Psoas muscle (tissue), 8 donors: ENCODE data around the gene PAIP2. TPM values are rescaled to one million over a fixed set of nuclear protein-coding genes. Genes with fewer than 3 reads are reported as not detected.
"Not testable (repeated sequence)": the region's sequence is repeated elsewhere in the genome, so short reads cannot be mapped to it uniquely, and the experiment has no call there.

Experiments
- ATAC-seq, 4 donors: fragments of 200-7000 bp; cut with Tn5 transposase; one replicate each; pipeline ENCODE4 v1.9.1; 2020; ENCODE audit warnings: moderate library complexity in 3 of 4, mild to moderate bottlenecking in 2 of 4
- DNase-seq, 2 donors: peaks; one replicate each; pipeline ENCODE4 v3.0.0-alpha.2; 2020
- H3K27ac ChIP-seq: fragments of 200-600 bp; one replicate; pipeline ENCODE4 v1.8.0; 2022
- H3K27me3 ChIP-seq, 3 donors: fragments of 200-600 bp in 1 of 3; one replicate each; pipeline versions ENCODE4 v1.6.1 to v1.8.0; 2013 to 2022; ENCODE audit warnings: low read length in 2 of 3, mild to moderate bottlenecking in 2 of 3, moderate library complexity in 1 of 3; ENCODE audit not compliant: insufficient read depth in 3 of 3
- H3K36me3 ChIP-seq, 2 donors: fragments of 200-600 bp in 1 of 2; one replicate each; pipeline versions ENCODE4 v1.6.1 to v1.8.0; 2013 to 2022; ENCODE audit warnings: low read depth in 1 of 2, mild to moderate bottlenecking in 1 of 2, moderate library complexity in 1 of 2; ENCODE audit not compliant: insufficient read depth in 1 of 2
- H3K4me1 ChIP-seq: fragments of 200-600 bp; one replicate; pipeline ENCODE4 v1.8.0; 2022
- H3K4me3 ChIP-seq: fragments of 200-600 bp; one replicate; pipeline ENCODE4 v1.8.0; 2022; ENCODE audit warnings: mild to moderate bottlenecking
- H3K9me3 ChIP-seq: fragments of 200-600 bp; one replicate; pipeline ENCODE4 v1.8.0; 2022
- WGBS, 3 donors: extraction: QIAGEN DNeasy Blood & Tissue Kit; methylation state at CpG; one replicate each; pipeline versions ENCODE4 v1.1.6 to v1.1.7; 2013; 5-methylcytosine and 5-hydroxymethylcytosine counted together
- intact Hi-C, 2 donors: fragments of 100-400 bp; cut with DNase I; formaldehyde crosslinking; loops; one replicate each; pipeline versions ENCODE4 v1.11.0 to v1.14.2; 2022
- polyA plus RNA-seq, 3 donors: library from polyadenylated mRNA; stranded (reverse); fragments of 200-250 nt; gene quantifications; one replicate each; pipeline ENCODE4 v1.2.3, GENCODE V29; 2013
- total RNA-seq, 4 donors: library from RNA; stranded (reverse); fragmentation: NEBNext Ultra II Directional in 2 of 4; extraction: Animal tissue kit (Norgen Biotek cat#: 25700) in 2 of 4; gene quantifications; one replicate each; pipeline versions ENCODE4 v1.2.1 to v1.2.4, GENCODE V29; 2021 to 2023
- TF ChIP-seq, protein P1 (sequence below): fragments of 200-600 bp; IDR thresholded peaks from one replicate; pipeline ENCODE4 v1.8.0; 2022; ENCODE audit warnings: antibody characterized with exemption
- donor health status: healthy with polysubstance abuse.
- donor health status: DM: no; HTN: no; CAD: no; lungs with moderate emphysema.
- donor health status: Bipolar disorder and iron deficiency.
- donor health status: healthy.
- donor health status: DM: yes; HTN: yes; CAD: no.
- donor health status: DM: no; HTN: no; CAD: no.
- donor health status: DM: no; HTN: no; CAD: no.
- donor health status: DM: yes; HTN: yes; CAD: no.

PAIP2 gene
- total and polyA plus RNA-seq, 7 donors, result 111 to 252 (median 117) TPM

DNA sequence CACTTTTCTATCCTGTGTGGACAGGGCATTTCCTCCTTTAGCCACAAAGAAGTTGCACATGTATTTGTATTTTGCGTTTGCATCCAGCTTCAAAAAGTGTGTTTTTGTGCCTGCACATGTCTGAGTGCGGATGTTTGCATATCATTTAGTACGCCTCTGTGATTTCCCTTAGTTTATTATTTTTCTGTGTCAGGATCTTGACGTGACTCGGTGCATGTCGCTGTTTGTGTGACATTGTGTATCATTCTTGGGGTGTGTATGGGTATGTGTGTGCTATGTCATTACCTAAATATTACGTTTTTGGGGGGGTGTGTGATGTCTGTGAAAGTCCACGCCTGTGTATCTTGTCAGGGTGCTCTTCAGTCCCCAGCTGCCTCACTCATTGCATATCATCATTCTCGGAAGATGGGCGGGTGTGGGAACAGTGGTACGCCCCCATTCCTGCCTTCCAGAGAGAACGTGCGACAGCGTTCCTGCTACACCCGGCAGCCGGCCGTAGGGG lies 416 bp upstream of the PAIP2 start:
- peaks cover 0 to 4% of the 10 kb centered on the region in 2 donors for H3K36me3 ChIP-seq
- WGBS, 3 donors, result 4 to 8% (median 5%) methylated on average over 15 to 17 of the region's 17 CpGs
- intact Hi-C loops, result loop anchor here (5.0 kb wide), 3 partner anchors 39 to 51 kb away; partner anchors contain the start of gene MZB1 (in 1 of the 2)
- H3K27me3 ChIP-seq, result no peaks in the 10 kb centered on the region
- H3K27ac ChIP-seq, result peak overlapping the region; percentile 100
- TF ChIP-seq, protein P1, sequence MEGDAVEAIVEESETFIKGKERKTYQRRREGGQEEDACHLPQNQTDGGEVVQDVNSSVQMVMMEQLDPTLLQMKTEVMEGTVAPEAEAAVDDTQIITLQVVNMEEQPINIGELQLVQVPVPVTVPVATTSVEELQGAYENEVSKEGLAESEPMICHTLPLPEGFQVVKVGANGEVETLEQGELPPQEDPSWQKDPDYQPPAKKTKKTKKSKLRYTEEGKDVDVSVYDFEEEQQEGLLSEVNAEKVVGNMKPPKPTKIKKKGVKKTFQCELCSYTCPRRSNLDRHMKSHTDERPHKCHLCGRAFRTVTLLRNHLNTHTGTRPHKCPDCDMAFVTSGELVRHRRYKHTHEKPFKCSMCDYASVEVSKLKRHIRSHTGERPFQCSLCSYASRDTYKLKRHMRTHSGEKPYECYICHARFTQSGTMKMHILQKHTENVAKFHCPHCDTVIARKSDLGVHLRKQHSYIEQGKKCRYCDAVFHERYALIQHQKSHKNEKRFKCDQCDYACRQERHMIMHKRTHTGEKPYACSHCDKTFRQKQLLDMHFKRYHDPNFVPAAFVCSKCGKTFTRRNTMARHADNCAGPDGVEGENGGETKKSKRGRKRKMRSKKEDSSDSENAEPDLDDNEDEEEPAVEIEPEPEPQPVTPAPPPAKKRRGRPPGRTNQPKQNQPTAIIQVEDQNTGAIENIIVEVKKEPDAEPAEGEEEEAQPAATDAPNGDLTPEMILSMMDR, result no peak
- peaks cover 25% of the 10 kb centered on the region for H3K4me1 ChIP-seq
- no peaks in the 10 kb centered on the region for H3K9me3 ChIP-seq
- peak overlapping the region; percentile 98 for H3K4me3 ChIP-seq
- DNase-seq (no peak), ATAC-seq (no peak)

DNA sequence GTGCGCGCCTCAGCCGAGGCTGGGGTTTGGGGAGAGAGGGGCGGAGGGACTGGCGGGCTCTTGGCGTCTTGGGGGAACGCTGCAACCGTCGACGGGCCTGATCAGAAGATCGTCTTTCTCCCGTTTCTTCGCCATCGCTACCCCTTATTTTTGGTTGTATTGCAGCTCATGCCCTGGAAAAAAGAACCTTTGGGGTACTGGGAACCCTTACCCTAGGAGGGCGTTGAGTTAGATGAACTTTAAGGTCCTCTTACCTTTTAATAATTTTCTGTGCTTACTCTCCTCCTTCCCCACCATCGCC lies 719 bp downstream of the PAIP2 start:
- WGBS, 3 donors, result 0 to 2% (median 1%) methylated on average over 16 of the region's 16 CpGs
- Histone ChIP-seq H3K4me1 (peaks cover 25% of the 10 kb centered on the region), H3K36me3 (peaks cover 0 to 4% of the 10 kb centered on the region in 2 donors), H3K9me3 (no peaks in the 10 kb centered on the region), H3K27me3 (no peaks in the 10 kb centered on the region), H3K4me3 (peak overlapping the region; percentile 98), H3K27ac (peak overlapping the region; percentile 100)
- TF ChIP-seq, protein P1, result no peak
- intact Hi-C loops, result loop anchor here (5.0 kb wide), 3 partner anchors 40 to 50 kb away; partner anchors contain the start of gene MZB1 (in 1 of the 2)
- ATAC-seq (no peak), DNase-seq (no peak)

DNA sequence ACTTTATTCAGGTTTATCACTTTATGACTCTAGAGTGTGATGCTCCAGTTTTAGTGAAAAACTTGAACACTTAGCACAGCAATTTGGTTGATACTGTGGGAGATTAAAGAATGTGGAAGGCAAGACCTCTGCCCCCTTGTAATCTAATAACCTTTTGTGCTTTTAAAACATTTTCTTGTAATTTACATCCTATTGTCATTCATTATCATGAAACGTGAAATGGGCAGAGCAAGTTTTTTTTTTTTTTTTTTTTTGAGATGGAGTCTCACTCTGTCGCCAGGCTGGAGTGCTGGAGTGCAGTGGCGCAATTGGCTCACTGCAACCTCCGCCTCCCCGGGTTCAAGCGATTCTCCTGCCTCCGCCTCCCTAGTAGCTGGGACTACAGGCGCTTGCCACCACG lies 1.8 kb downstream of the PAIP2 start:
- TF ChIP-seq, protein P1, result no peak
- no peaks in the 10 kb centered on the region for H3K9me3 ChIP-seq
- no peak for DNase-seq
- peak overlapping the region; percentile 100 for H3K27ac ChIP-seq
- H3K4me1 ChIP-seq, result peaks cover 30% of the 10 kb centered on the region
- no peak for ATAC-seq
- 82 to 85% (median 85%) methylated on average over 9 of the region's 9 CpGs for WGBS, 3 donors
- intact Hi-C loops, result loop anchor here (5.0 kb wide), 3 partner anchors 41 to 49 kb away; partner anchors contain the start of gene MZB1 (in 1 of the 2)
- peaks cover 0 to 4% of the 10 kb centered on the region in 2 donors for H3K36me3 ChIP-seq
- H3K4me3 ChIP-seq, result peak overlapping the region; percentile 98
- H3K27me3 ChIP-seq, result no peaks in the 10 kb centered on the region

DNA sequence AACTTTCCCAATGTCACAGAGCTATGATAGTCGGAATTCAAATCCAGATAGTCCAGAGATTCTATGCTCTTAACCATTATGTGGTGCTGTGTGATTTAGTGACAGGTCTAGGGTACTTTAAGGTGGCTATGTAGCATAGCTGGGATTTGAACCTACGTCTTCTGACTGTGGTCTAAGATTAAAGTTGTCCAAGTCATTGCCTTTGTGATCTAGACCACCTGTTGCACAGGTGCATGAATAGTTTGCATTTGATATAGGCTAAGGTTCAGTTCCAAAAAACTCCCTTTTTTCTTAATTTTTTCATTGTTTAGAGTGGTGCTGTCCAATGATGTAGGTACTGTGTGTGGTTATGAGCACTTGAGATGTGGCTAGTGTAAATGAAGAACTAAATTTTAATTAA lies 2.5 kb downstream of the PAIP2 start:
- H3K9me3 ChIP-seq, result no peaks in the 10 kb centered on the region
- H3K36me3 ChIP-seq, result peaks cover 0 to 4% of the 10 kb centered on the region in 2 donors
- H3K27me3 ChIP-seq, result no peaks in the 10 kb centered on the region
- intact Hi-C loops, result loop anchor here (5.0 kb wide), 3 partner anchors 42 to 48 kb away; partner anchors contain the start of gene MZB1 (in 1 of the 2)
- H3K27ac ChIP-seq, result no peak overlapping the region
- H3K4me1 ChIP-seq, result peaks cover 37% of the 10 kb centered on the region
- TF ChIP-seq, protein P1, result no peak
- 55 to 71% (median 69%) methylated on average over 2 of the region's 2 CpGs for WGBS, 3 donors
- no peak for DNase-seq
- no peak for ATAC-seq
- H3K4me3 ChIP-seq, result peak overlapping the region; percentile 98

DNA sequence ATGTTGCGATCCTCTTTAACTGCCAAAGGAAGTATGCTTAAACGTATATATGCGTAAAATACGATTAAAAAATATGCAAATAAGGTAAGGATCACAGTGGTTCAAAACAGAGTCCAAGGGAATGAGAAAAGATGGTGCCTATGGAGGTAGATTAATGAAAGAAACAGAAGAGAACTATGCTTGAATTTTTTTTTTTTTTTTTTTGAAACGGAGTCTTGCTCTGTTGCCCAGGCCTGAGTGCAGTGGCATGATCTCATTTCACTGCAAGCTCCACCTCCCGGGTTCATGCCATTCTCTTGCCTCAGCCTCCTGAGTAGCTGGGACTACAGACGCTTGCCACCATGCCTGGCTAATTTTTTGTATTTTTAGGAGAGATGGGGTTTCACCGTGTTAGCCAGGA lies 3.8 kb downstream of the PAIP2 start:
- ATAC-seq, DNase-seq, H3K9me3 ChIP-seq, H3K36me3 ChIP-seq, intact Hi-C loops, H3K27me3 ChIP-seq, H3K4me3 ChIP-seq, H3K27ac ChIP-seq: not testable (repeated sequence)
- 88 to 93% (median 91%) methylated on average over 8 of the region's 8 CpGs for WGBS, 3 donors
- H3K4me1 ChIP-seq, result peaks cover 46% of the 10 kb centered on the region

DNA sequence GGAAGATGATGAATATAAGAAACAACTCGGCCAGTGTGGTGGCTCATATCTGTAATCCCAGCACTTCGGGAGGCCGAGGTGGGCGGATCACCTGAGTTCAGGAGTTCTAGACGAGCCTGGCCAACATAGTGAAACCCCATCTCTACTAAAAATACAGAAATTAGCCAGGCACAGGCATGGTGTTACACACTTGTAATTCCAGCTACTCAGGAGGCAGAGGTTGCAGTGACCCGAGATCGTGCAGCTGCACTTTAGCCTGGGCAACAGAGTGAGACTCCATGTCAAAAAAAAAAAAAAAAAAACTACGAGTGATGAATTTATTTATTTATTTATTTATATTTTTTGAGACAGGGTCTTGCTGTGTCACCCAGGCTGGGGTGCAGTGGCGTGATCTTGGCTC lies 6.2 kb downstream of the PAIP2 start:
- H3K4me1 ChIP-seq, result peaks cover 57% of the 10 kb centered on the region

More for the DNA sequence above, 6.2 kb downstream of the PAIP2 start:
- DNase-seq, H3K9me3 ChIP-seq, H3K27me3 ChIP-seq, H3K36me3 ChIP-seq, H3K4me3 ChIP-seq, H3K27ac ChIP-seq, intact Hi-C loops: not testable (repeated sequence)
- 51 to 80% (median 54%) methylated on average over 9 of the region's 9 CpGs for WGBS, 3 donors
- peak in 2 of 4 donors; percentile 40 to 42 for ATAC-seq
